HG02678 (cell line): Measurements from ENCODE around the gene CADM2.

Experiments used
- ATAC-seq: cut with Tn5 transposase; IDR thresholded peaks from one replicate; pipeline ENCODE4 v1.9.1; 2021; ENCODE audit warnings: mild to moderate bottlenecking, moderate library complexity; ENCODE audit not compliant: unreplicated experiment

The CADM2 gene

DNA sequence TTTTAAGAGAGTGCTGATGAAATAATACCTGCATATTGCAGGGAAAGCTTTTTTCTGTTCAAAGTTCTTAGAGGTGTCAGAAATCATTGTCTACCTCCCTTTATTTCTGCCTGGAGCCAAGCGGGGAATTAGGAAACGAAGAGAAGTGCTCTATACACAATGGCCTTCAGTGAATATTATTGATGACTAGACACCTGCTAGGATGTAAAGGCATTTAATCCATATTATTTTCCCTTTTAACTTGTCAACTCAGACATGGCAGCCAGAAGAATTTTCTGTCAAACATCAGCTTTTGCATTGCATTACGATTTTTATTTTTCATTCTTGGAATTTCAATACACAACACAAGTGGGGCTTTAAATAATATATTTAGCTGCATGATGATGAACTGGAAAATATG lies 24.7 kb downstream of the CADM2 start:
- no peak for ATAC-seq

DNA sequence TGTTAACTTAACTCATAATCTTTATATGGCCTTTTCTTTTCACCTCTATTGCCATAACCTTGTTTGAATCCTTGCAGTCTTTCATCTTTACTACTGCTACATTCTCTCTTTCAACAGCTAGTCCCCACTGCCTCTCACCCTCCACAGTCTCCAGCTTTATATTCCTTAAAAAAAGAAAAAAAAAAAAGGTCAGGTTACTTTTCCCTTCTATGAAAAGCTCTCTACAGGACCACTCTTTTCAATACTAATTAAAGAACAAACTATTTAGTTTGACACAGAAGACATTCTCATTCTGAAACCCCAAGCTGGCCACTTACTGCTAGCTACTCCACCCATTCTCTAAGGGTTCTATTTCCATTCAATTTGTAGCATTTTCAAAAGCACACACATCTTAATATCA lies 25.6 kb downstream of the CADM2 start:
- no peak for ATAC-seq

DNA sequence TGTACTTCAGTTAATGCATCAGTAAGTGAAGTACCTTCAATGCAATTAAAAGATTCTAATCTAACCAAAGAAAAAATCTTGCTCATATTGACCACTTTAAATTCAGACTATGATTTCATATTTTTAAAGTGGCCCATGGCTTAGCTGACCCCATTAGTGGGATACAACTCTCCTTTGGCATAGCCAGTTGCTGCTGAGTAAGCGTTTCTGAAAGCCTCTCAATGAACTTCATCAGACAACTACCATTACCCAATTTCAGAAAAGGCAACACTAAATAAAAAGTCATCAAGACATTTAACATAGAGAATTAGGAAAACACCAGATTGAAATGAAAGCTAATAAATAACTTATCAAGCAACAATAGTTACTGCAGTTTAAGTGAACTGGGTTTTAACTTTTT lies 27.0 kb downstream of the CADM2 start:
- ATAC-seq = no peak

DNA sequence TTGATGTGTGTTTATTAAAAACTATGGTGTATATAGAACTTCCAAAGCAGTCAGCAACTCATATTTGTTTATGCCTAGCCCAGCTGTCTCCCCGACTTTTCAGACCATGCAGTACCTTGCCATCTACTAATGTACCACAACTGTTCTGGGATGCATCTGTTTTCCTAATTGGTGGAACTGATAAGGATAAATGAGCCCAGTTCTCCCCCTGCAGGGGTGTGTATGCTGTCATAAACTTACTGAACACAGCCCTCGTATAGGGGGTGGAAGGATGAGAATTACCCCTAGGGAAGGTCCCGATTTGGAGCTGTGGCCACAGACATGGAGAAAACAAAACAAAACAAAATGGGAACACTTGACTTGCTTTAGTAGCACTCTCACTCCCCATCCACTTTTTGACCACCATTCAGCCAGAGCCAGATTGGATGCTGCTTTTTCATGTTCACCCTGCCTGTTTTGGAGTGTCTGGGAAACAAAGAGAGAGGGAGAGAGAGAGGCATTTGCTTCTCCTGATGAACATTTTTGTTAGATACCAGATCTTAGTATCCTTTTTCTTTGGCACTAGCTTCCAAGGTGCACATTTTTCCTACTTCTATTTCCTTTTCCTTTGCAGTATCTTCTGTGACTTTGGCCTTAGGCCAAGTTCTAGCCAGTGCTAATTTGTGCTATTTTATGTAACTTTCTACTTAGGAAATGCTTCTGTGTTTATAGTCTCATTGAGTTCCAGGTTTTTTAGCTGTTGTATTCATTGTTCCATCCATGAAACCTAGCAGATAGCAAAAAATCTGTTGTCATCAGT lies 29.1 kb downstream of the CADM2 start:
- no peak for ATAC-seq

DNA sequence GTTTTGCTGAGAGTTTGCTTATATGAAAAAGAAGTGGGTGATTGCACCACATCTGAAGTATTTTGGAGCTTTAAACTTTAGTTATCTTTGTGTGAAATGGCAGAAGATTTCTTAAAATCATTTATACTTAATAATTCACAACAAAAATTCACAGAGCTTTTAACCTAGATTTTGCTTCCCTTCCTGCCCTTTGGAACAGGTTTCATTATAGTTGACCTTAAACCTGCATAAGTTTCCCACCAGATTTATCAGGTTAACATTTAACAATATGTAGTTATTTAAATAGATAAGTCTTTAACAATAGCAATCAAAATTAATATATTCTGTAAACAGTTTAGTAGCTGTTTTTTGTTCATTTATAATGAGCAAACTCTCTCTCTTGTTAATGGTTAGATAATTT lies 30.3 kb downstream of the CADM2 start:
- no peak for ATAC-seq

DNA sequence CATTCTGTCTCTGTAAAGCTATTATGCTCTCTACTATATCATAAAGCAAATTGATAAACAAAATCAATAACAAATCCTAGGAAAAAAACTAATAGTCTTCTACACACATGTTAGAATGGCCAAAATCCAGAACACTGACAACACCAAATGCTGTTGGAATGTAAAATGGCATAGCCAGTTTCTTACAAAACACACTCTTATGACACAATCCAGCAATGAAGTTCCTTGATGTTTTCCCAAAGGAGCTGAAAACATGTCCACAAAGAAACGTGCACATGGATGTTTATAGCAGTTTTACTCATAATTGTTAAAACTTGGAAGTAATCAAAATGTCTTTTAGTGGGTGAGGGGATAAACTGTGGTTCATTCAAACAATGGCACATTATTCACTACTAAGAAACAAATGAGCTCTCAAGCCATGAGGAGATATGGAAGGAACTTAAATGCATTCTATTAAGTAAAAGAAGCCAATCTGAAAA lies 32.7 kb downstream of the CADM2 start:
- no peak for ATAC-seq

DNA sequence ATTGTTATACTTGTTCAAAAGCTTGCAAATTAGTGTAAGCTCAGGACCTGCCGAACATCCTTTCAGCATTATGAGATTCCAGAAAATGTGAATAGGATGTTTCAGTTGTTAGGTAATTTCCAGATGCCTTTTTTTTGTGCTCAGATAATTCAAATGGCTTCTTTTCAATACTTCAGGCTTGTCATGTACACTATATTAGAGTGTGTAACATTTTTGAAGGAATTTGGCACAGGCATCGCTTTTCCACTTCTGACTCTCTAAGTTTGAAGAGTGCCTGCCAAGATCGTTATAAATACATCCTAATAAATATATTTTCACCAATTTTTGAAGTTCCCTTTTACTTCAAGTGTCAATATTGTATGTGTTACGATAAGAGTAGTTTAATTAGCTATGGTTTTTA lies 35.2 kb downstream of the CADM2 start:
- no peak for ATAC-seq

DNA sequence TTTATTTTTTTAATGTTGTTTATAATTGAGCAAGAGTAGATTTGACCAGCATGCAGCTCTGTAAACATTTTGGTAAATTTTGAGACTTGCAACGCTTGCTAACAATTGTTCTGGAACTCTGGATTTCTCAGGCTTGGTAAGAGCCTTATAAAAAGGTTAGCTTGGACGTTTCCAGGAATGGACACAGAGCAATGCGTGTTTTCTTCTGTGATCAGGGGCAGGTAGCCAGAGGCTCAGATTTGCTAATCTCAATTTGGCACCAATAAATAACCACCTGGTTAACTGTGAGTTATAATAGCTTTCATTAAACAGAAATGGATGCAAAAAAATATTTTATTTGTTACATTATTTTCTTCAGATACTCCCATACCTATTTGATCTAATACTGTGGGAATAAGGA lies 39.8 kb downstream of the CADM2 start:
- no peak for ATAC-seq

DNA sequence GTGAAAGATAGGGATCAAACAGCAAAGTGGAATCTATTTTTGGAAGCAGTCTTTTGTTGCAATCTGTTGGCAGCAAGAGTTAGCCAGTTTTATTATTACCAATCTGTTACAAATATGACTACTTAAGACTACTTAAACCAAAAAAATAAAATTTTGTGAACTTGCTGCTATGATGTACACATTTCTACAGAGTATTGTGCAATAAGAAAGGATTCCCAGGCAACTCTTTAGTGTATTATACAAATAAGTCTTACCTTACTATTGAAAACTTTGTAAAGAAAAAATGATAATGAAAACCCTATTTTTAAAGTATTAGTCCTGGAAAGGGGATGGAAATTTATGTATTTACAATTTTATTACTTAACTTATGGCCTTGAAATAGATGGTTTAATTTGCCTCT lies 44.7 kb downstream of the CADM2 start:
- no peak for ATAC-seq

DNA sequence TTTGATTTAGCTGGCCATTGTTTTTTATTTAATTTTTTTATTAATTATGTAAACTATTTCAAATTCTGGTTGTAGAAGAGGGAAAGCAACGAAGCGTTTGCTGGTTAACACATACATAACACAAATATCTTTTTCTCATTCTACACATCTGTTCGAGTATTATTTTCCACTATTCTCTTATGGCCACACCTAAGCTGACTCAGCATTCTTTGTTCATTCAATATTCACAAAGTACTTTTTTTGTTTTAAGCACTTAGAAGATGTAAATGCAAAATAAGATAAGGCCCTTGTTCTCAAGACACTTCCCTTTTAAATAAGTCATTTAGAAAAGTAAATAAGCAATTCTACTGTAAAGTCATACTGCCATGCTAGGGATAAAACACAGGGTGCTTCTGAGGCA lies 45.4 kb downstream of the CADM2 start:
- ATAC-seq = no peak

DNA sequence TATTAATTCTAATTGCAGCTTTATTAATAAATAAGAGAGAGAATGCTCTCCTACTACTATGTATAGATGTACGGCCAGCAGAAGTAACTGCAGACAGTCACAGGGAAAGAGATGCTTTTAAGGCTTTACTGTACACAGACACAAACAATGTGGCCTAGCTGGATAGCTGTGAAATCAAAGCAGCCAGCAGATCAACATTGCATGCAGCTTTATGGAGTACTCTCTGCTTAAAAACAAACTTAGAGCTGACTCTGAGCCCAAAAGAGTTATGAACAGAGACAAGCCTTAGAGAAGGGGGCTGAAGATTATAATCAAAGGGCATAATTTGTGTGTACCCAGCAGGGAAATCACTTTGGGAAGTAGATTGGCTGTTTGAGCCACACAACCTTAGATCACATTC lies 47.2 kb downstream of the CADM2 start:
- no peak for ATAC-seq

DNA sequence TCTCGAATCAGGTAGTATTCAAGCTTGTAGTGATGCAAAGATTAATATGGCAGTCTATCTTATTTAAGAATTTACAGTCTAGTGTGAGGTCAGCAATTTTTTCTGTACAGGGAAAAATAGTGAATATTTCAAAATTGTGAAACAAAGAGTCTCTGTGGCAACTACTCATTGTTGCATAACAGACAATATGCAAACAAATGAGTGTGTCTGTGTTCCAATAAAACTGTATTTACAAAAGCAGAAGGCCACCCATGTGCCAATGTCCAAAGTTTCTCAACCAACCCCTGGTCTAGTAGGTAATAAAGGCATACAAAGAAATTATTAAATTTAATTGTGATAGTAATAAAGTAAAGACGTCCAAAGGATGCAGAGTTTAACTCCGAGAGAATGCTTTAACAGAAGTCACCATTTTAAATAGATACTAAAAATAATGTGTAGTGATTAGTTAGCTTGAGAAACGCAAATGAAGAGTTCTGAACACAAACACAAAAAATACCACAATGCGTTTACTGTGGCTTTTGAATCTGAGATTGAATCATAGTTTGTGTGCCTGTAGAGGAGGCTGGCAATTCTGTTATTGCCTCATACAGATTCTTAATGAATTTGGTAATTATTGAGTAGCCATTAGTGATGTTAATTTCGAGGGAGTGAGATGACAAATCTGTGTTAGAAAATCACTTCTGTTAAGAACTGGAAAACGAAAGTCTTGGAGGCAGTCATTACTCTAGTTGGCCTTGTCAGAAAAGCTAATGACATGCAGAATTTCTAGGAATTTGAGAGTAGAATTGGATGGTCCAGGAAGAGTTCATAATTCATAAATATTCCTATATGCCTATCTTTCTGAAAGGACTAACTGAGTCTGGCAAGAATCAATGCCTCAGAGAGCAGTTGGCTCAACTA lies 48.7 kb downstream of the CADM2 start:
- ATAC-seq = no peak

DNA sequence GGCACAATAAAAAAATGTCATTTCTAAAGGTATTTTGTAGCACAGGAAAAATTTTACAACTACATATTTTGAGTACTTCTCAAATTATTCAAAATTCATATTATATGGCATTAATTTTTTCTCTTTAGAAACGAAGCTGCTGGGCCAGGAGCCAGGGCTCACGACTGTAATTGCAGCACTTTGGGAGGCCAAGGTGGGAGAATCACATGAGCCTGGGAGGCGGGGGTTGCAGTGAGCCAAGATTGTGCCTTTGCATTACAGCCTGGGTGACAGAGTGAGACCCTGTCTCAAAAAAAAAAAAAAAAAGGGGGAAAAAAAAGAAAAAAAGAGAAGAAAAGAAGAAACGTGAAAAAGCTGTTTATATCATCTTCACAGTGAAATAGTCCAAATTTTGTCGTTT lies 62.0 kb downstream of the CADM2 start:
- ATAC-seq = no peak

DNA sequence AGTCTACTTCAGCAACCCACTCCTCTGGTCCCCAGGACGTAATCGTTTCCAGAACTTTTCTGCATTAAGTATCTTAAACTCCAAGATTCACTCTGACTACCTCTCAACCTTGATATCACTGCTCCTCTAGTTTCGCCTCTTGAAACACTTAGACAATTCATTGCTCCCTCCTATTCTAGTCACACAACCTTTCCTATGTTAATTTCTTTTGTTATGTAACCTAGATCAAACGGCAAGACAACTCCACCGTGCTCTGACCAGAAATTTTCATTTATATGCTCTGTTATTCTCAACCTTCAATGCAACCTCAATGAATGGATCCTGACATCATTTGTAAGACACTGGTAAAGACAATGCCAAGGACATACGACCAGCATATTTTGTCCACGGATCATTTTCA lies 71.3 kb downstream of the CADM2 start:
- ATAC-seq = no peak

DNA sequence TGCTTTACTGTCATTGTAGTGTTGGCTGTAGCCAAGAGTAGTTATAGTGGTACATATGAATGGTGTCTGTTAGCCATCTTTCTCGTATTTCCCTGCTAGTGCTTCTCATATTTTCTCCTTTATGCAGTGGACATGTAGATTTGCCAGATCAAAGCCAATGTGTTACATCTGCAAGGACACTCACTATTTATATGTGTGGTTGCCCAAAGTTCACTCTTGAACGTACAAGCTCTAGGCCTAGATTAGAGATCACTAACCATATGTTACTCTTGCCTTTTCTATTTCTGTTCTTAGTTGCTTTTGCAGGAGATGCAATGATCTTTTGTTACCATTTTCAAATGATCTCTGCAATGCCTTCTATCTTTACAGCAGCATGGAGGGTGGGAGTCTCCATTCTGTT lies 78.4 kb downstream of the CADM2 start:
- no peak for ATAC-seq

DNA sequence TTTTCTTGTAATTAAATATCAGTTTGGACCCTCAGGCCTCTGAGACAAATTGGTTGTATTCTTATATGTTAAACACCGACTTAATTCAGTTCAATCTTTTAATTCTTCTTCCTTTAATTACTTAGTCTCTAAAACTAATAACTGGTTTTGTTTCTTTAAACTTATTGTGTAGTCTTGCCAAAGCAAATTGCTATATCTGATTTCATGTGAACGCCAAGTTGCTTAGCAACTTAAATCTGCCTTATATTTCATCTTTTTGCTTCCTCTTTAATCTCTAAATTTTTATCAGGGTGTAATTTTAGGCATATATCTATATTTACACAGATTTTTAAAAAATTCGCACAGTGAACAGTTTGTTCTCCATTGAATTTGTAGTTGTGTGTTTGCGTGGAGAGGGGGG lies 82.2 kb downstream of the CADM2 start:
- ATAC-seq = no peak

DNA sequence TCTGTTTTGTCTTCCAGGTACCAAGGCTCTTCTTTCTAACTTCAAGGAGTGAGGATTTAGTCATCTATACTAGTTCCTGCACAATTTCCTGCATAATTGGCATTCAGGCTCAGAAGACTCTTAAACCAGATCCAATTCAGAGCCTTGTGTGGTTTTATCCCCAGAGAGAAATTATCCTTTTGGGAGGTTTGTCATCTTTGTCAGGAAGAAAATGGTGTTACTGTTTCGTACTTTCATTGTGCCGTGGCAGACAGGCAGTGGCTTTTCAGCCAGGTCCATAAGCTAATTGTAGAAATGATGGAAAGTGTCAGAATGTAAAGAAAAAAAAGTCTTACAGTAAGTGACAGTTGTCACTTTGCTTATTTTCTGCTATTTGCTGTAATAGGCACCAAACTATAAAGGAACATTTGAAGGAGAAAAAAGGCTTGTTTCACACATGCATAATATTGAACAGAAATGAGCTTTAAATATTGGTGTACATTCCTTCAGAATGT lies 82.8 kb downstream of the CADM2 start:
- no peak for ATAC-seq

DNA sequence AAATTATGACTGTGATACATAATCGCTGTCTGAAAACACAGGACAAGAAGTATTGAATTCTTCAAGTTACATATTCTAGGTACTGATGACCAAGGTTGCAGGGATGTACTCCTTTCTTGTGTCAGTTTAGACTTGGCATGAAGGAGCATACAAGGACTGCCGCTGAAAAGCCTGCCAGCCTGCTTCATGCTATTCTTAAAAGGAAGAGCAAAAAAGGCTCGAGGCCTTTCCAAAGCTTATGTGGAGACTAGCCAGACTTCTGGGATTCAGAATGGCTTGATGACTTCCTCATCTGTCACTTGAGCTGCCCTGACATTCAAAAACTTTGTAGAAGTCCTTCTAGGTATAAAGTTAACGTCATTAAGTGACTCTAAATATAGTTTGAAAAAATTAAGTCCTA lies 92.0 kb downstream of the CADM2 start:
- no peak for ATAC-seq

DNA sequence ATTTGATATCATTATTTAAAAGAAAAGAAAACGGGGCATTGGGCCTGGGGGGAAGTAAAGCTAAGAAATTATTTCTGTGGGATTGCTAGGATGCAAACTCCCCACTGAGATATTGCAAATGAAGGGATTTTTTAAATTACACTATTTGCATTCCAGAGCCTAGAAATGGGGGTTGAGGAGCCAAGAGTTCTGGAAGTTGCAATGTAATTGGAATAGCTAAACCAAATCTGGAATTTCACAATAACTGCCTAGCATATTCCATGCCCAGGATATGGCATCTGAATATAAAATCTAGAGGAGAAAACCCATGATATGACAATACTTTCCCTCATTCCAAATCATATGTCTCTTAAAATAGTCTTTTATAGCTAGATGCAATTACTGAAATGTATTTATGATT lies 93.0 kb downstream of the CADM2 start:
- ATAC-seq = no peak

DNA sequence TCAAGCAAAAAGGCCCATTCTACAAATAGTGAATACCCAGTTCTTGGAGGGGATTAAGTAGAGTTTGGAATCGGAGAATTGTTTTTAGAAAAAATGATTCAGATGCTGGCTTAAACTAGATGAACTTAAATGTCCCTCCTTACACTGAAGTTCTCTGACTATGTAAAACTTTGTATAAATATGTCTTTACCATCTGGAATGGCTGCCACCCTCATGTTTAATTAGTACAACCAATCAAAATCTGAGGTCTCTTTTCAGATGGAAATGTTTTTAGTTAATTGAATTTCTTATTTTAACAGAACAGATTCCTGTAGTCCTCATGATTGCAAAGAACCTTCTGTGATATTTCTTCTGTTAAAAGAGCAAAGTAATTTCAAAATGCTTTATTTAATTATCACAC lies 94.8 kb downstream of the CADM2 start:
- no peak for ATAC-seq

DNA sequence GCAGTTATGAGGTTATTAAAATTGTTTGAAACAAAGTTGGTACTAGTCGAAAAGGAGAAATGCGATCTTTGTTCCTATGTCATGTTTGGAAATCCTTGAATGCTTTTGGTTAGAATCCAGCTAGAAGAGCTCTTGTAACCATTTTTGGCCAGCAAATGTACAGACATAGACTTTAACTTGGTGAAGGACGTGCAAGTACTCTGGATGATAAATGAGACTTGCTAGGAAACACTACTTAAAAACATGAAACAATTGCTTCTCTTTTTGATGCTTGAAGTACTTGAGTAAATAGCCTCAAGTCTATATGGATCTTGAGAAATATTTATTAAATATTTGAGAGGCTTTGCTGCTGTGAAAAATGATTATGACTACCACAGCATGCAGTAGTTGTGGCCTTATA lies 95.8 kb downstream of the CADM2 start:
- no peak for ATAC-seq

DNA sequence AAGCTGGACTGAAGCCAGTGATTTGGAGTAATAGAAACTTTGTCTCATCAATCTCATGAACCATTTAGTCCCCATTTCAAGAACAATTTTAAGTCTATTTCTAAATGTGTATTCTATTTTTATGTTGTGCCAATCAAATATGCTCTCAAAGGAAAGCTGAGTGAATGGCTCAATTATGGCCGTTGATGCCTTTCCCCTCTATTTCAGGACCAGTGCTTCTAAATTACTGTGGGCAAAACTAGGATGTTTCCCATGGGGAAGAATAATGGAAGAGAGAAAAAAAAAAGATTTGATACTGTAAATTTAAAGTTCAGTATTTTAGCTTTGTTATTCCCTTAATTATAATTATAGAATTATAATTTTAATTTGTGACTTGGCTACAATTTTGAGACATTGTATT lies 110.1 kb downstream of the CADM2 start:
- no peak for ATAC-seq
